Activated CD4-positive, alpha-beta T cell treated with anti-CD3 and anti-CD28 coated beads for 48 hours (primary cell): Measurements from ENCODE around the gene FAM118B.

Source experiments
- DNase-seq: peaks from one replicate; pipeline ENCODE4 v3.0.0-alpha.2; 2020

FAM118B gene

GRCh38 chr11:126186708-126187529 is 24.7 kb upstream of the FAM118B start:
- DNase-seq, result no peak

GRCh38 chr11:126188332-126189108 is 23.1 kb upstream of the FAM118B start:
- no peak for DNase-seq

- DNase-seq, result no peak
These were observed 22.3 kb upstream of the FAM118B start for GRCh38 chr11:126189109-126189929.

DNA sequence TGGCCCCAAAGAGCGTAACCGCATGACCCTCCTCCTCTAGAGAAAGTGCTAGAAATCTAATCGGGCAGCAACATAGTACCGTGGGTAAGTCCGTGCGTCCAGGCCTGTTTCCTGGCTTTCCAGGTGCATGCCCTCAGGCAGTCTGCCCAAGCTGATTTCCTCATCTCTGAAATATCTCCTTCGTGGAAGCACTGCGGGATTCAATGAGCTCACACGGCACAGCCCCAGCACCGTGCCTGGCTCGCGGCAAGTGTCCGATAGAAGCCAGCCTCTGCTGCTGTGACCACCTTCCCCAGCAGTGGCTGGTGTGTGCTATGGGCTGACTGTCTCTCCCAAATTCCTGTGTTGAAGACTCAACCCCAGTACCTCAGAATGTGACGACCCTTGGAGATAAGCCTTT is 20.8 kb upstream of the FAM118B start:
- no peak for DNase-seq

- no peak for DNase-seq
These were observed 20.1 kb upstream of the FAM118B start for GRCh38 chr11:126191379-126192073.

GRCh38 chr11:126192361-126192760 is 19.2 kb upstream of the FAM118B start:
- DNase-seq, result no peak

- no peak for DNase-seq
These were observed 18.5 kb upstream of the FAM118B start for GRCh38 chr11:126193038-126193478.

- peak; percentile 48 for DNase-seq
These were observed 17.4 kb upstream of the FAM118B start for GRCh38 chr11:126194121-126194543.

DNA sequence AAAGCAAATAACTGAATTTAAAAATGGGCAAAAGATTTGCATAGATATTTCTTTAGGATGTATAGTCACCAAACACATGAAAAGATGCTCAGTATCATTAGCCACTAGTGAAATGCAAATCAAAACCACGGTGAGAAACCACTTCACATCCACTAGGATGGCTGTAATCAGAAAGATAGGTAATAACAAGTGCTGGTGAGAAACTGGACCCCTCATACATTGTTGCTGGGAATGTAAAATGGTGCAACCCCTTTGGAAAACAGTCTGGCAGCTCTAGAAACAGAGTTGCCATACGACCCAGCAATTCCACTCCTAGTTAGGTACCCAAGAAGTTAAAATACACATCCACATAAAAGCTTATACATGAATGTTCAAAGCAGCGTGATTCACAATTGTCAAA is 16.5 kb upstream of the FAM118B start:
- no peak for DNase-seq

GRCh38 chr11:126197277-126197939 is 14.2 kb upstream of the FAM118B start:
- DNase-seq, result no peak

GRCh38 chr11:126198648-126199047 is 12.9 kb upstream of the FAM118B start:
- DNase-seq, result no peak

GRCh38 chr11:126202646-126203359 is 8.8 kb upstream of the FAM118B start:
- DNase-seq, result no peak

DNA sequence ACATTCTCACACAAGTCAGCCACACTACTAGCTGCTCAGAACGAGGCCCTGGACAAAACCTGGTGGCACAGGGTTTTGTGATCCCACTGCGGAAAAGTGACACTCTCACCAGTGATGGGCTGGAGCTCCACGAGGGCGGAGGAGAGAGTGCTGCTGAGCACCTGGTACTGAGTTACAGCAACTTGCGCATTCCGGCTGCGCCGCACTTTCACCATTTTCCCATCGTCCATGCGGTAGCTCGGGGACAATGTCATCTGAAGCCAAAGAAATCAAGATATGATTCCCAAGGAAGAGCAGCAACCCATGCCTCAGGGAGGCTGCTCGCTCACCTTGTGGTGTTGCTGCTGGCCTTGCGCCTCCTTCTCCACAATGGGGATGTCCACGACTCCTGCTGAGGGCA is 6.2 kb upstream of the FAM118B start:
- DNase-seq, result no peak

GRCh38 chr11:126207896-126208295 is 3.7 kb upstream of the FAM118B start:
- DNase-seq, result no peak

DNA sequence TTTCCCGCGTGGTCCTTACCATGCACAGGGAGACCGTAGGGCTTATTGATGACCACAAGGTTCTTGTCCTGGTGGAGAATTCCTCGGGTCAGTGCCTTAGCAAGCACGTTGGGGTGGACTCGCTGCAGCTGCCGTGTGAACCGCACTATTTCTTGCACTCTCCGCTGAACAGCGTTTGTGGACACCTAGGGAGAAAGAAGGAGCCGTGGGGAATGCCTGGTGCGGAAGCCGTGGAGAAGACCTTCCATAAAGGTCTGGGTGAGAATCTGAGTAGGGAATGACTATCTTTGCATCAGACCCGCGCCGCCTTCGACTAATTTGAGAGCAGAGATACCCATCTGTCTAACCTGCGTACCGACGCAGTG is 729 bp upstream of the FAM118B start:
- no peak for DNase-seq

DNA sequence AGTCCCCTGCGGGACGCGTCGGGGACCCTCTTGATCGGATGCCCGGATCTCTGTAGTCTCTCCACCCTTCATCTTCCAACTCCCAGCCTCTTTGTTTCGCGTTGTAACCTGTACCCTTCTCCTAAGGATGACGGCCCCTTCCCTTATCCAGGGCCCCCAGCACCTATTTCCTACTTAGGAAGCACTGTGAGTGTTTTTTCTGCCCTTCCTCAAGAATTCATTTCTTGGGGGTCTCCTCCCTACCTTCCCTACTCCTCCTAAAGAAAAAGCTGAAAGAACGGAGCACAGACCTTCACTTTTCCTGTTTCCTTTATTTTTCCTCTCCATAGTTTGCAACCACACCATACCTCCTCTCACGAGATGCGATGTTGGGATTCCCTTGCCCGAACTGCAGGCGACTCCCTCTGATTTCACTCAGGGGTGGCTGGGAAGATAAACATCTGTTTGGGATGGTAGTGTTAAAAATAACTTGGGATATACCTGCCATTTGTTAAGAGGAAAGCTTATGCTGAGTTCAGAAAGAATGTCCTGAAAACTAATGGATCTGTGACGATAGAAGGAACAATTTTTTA is 593 bp downstream of the FAM118B start:
- no peak for DNase-seq

GRCh38 chr11:126214441-126214840 is 2.9 kb downstream of the FAM118B start:
- no peak for DNase-seq

- no peak for DNase-seq
These were observed 3.3 kb downstream of the FAM118B start for GRCh38 chr11:126214841-126215240.

DNA sequence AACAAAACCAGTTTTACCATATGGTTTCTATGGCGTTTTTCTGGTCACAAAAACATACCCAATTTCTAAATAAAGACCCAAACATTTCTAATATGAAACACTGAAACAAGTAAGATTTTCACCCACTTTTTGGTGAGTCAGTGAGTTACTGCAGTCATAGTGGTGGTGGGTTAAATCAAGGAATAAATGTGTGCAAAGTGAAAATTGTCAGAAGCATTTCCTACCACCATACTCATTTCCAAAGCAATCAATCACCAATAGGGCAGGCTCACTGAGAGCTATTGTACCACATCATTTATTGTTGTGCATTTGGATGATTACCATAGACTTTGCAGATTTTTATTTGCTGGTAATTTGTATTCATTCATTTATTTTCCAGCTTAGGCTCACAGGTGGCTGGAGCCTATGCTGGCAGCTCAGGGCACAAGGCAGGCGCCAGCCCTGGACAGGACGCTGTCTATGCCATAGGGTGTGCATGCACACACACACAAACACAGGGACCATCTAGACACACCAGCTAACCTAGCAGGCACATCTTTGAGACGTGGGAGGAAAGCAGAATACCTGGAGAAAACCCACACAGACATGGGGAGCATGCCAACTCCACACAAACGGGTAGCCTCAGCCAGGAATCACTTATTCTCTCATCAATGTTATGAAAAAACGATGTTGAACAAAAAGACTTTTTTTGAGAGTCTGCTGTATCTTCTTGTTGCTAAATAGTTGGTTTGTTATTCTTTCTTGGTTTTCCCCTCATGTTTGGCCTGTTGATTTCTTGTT is 5.1 kb downstream of the FAM118B start:
- DNase-seq, result no peak

GRCh38 chr11:126217491-126217890 is 5.9 kb downstream of the FAM118B start:
- DNase-seq, result no peak
